Heart right ventricle (tissue), 16 donors: ENCODE results near the gene MYOF. TPM values are rescaled to one million over a fixed set of nuclear protein-coding genes. Genes with fewer than 3 reads are reported as not detected.

Experiments
- ATAC-seq, 8 donors: fragments of 200-7000 bp; cut with Tn5 transposase; one replicate each; pipeline ENCODE4 v1.9.1; 2020; ENCODE audit warnings: mild to moderate bottlenecking in 8 of 8, moderate library complexity in 8 of 8, moderate number of reproducible peaks in 1 of 8
- DNase-seq, 2 donors: peaks; one replicate each; pipeline ENCODE4 v3.0.0-alpha.2; 2020
- H3K27ac ChIP-seq, 10 donors: fragments of 200-600 bp; sonication (generic) in 2 of 10; one replicate each; pipeline versions ENCODE4 v1.5.0 to v1.8.0; 2020 to 2022; ENCODE audit warnings: mild to moderate bottlenecking in 3 of 10
- H3K27me3 ChIP-seq, 7 donors: fragments of 200-600 bp; one replicate each; pipeline ENCODE4 v1.8.0; 2021 to 2022; ENCODE audit warnings: mild to moderate bottlenecking in 2 of 7
- H3K36me3 ChIP-seq, 9 donors: fragments of 200-600 bp; sonication (generic) in 1 of 9; one replicate each; pipeline versions ENCODE4 v1.5.0 to v1.8.0; 2020 to 2022; ENCODE audit warnings: mild to moderate bottlenecking in 2 of 9
- H3K4me1 ChIP-seq, 9 donors: fragments of 200-600 bp; sonication (generic) in 1 of 9; one replicate each; pipeline versions ENCODE4 v1.5.0 to v1.8.0; 2020 to 2022; ENCODE audit warnings: mild to moderate bottlenecking in 4 of 9
- H3K4me3 ChIP-seq, 10 donors: fragments of 200-600 bp; sonication (generic) in 2 of 10; one replicate each; pipeline versions ENCODE4 v1.5.0 to v1.8.0; 2020 to 2022; ENCODE audit warnings: mild to moderate bottlenecking in 7 of 10, moderate library complexity in 2 of 10
- H3K9me3 ChIP-seq, 11 donors: fragments of 200-600 bp in 10 of 11; sonication (generic) in 2 of 11; one replicate each; pipeline versions ENCODE4 v1.5.0 to v1.8.0; 2013 to 2022; ENCODE audit warnings: mild to moderate bottlenecking in 2 of 11, control low read depth in 1 of 11, moderate library complexity in 1 of 11
- WGBS, 2 donors: extraction: QIAGEN DNeasy Blood & Tissue Kit; methylation state at CpG; one replicate each; pipeline ENCODE4 v1.1.7; 2013; ENCODE audit warnings: inconsistent platforms in 1 of 2; 5-methylcytosine and 5-hydroxymethylcytosine counted together
- intact Hi-C, 10 donors: fragments of 100-400 bp; cut with DNase I; formaldehyde crosslinking; loops; one replicate each; pipeline versions ENCODE4 v1.11.1 to v1.14.2; 2022
- polyA plus RNA-seq, 2 donors: library from polyadenylated mRNA; stranded (reverse); fragments of 200-250 nt; gene quantifications; one replicate each; pipeline ENCODE4 v1.2.3, GENCODE V29; 2013
- total RNA-seq, 10 donors: library from RNA; stranded (reverse); fragmentation: NEBNext Ultra II Directional in 3 of 10; extraction: Animal tissue kit (Norgen Biotek cat#: 25700) in 3 of 10; gene quantifications; one replicate each; pipeline versions ENCODE4 v1.2.1 to v1.2.4, GENCODE V29; 2021 to 2023
- TF ChIP-seq, protein P1 (sequence below), 9 donors: fragments of 200-600 bp; sonication (generic) in 2 of 9; IDR thresholded peaks; one replicate each; pipeline versions ENCODE4 v1.5.0 to v1.8.0; 2021 to 2022; ENCODE audit warnings: antibody characterized with exemption in 9 of 9, mild to moderate bottlenecking in 5 of 9, moderate library complexity in 1 of 9
- donor health status: Arrhythmogenic right ventricular cardiomyopathy.
- donor health status: ischemic (EF 13 %, LVEDD 7.1; RV severe dilation, severe dysfunction).
- donor health status: healthy with polysubstance abuse.
- donor health status: DM: no; HTN: yes; CAD: no.
- donor health status: DM: no; HTN: no; CAD: no.
- donor health status: ischemic (EF 25% LVEDD 6.9; RV normal size, moderate dysfunction).
- donor health status: ischemic (EF 25% LVEDD 5.7; RV mildly dilated, moderate dysfunction).
- donor health status: healthy.
- donor health status: DM: yes; HTN: yes; CAD: no.
- donor health status: Ischemic cardiomyopathy.
- donor health status: ischemic (EF 35%, LVEDD 5.7; RV mildly dilated, moderate dysfunction).
- donor health status: nonischemic (EF 11% LVEDD 7.7; RV severe dilation, severe dysfunction).
- donor health status: DM: yes; HTN: yes; CAD: no.
- donor health status: PGD.
- donor health status: ischemic (EF 29% LVEDD 5.4; RV normal size, mild dysfunction).
- donor health status: nonischemic (EF 23%, LVEDD 6.1; RV moderate dilation, normal function).

The MYOF gene
- total and polyA plus RNA-seq, 12 donors: 14.5 to 54.6 (median 36.3) TPM

DNA sequence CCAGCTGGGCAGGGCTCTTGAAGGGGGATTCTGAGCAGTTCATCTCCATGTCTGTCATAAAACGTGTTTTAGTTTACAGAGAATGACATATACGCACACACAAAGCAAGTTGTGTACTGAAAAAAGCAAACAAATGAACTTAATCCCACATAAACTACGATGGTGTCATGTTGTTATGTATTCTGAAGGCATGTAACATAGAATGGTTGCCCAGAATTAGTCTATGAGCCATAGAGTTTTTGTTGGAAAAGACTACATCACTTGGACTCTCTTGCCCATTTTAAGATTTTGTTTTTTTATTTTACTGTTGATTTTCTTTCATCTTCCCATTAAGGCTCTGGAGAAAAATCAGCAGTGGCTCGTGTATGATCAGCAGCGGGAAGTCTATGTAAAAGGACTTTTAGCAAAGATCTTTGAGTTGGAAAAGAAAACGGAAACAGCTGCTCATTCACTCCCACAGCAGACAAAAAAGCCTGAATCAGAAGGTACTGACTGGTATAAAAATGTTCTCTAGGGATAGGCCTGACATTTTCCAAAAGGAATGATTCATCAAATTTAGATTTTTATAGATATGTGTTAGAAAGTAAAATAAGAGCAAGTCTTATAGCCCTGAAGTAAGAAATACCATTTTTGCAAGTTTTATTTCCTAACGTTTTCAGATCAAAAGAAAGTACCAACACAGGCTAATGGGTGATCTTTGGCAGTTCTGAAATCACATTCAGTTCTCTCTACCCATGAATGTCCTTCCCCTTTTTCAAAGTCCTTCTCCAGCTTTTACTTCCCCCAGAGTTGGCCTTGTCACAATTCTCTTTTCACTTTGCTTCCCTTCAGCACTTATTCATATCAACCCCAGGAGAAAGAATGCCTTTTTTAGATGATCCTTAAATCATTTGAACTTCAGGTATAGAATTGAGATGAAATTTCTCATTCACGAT lies 33.2 kb upstream of the MYOF start:
- TF ChIP-seq, protein P1, sequence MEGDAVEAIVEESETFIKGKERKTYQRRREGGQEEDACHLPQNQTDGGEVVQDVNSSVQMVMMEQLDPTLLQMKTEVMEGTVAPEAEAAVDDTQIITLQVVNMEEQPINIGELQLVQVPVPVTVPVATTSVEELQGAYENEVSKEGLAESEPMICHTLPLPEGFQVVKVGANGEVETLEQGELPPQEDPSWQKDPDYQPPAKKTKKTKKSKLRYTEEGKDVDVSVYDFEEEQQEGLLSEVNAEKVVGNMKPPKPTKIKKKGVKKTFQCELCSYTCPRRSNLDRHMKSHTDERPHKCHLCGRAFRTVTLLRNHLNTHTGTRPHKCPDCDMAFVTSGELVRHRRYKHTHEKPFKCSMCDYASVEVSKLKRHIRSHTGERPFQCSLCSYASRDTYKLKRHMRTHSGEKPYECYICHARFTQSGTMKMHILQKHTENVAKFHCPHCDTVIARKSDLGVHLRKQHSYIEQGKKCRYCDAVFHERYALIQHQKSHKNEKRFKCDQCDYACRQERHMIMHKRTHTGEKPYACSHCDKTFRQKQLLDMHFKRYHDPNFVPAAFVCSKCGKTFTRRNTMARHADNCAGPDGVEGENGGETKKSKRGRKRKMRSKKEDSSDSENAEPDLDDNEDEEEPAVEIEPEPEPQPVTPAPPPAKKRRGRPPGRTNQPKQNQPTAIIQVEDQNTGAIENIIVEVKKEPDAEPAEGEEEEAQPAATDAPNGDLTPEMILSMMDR (IDR thresholded peaks at IDR 0.05): no peak
- peak in 7 of 8 donors; percentile 38 to 70 (median 54) for ATAC-seq
- H3K36me3 ChIP-seq: peaks cover 0 to 25% (median 0%) of the 10 kb centered on the region in 9 donors
- intact Hi-C loops: no loop called here
- peak overlapping the region in 9 of 10 donors; percentile 2 to 82 (median 52) for H3K27ac ChIP-seq
- H3K4me3 ChIP-seq: no peak overlapping the region
- peaks cover 0 to 34% (median 7%) of the 10 kb centered on the region in 9 donors for H3K4me1 ChIP-seq
- WGBS, 2 donors: 54 to 65% methylated on average over 8 of the region's 8 CpGs
- DNase-seq: no peak
- H3K9me3 ChIP-seq: no peaks in the 10 kb centered on the region
- H3K27me3 ChIP-seq: no peaks in the 10 kb centered on the region

GRCh38 chr10:93514521-93514920 lies 32.4 kb upstream of the MYOF start:
- Histone ChIP-seq H3K36me3 (peaks cover 0 to 17% (median 0%) of the 10 kb centered on the region in 9 donors), H3K27ac (peak overlapping the region in 7 of 10 donors; percentile 35 to 82 (median 50)), H3K27me3 (no peaks in the 10 kb centered on the region), H3K4me3 (no peak overlapping the region), H3K4me1 (peaks cover 0 to 34% (median 7%) of the 10 kb centered on the region in 9 donors), H3K9me3 (no peaks in the 10 kb centered on the region)
- ATAC-seq: peak in 1 of 8 donors; percentile 35
- TF ChIP-seq, protein P1 (IDR thresholded peaks at IDR 0.05): no peak
- WGBS, 2 donors: 80 to 82% methylated on average over 4 of the region's 4 CpGs
- intact Hi-C loops: no loop called here
- no peak for DNase-seq

GRCh38 chr10:93513091-93513490 lies 31.0 kb upstream of the MYOF start:
- Histone ChIP-seq H3K4me3 (no peak overlapping the region), H3K9me3 (no peaks in the 10 kb centered on the region), H3K27me3 (no peaks in the 10 kb centered on the region), H3K27ac (no peak overlapping the region), H3K36me3 (peaks cover 0 to 13% (median 0%) of the 10 kb centered on the region in 9 donors), H3K4me1 (peaks cover 0 to 34% (median 7%) of the 10 kb centered on the region in 9 donors)
- DNase-seq: no peak
- TF ChIP-seq, protein P1 (IDR thresholded peaks at IDR 0.05): no peak
- intact Hi-C loops: no loop called here
- ATAC-seq: no peak
- WGBS, 2 donors: 94 to 98% methylated on average over 1 of the region's 1 CpG

- TF ChIP-seq, protein P1 (IDR thresholded peaks at IDR 0.05): no peak
- intact Hi-C loops: no loop called here
- Histone ChIP-seq H3K27me3 (no peaks in the 10 kb centered on the region), H3K4me3 (no peak overlapping the region), H3K27ac (no peak overlapping the region), H3K4me1 (peaks cover 0 to 34% (median 7%) of the 10 kb centered on the region in 9 donors), H3K36me3 (peaks cover 0 to 19% (median 0%) of the 10 kb centered on the region in 9 donors), H3K9me3 (no peaks in the 10 kb centered on the region)
- WGBS, 2 donors: 95 to 100% methylated on average over 1 of the region's 1 CpG
- ATAC-seq (no peak), DNase-seq (no peak)
These were observed 30.4 kb upstream of the MYOF start for GRCh38 chr10:93512565-93512964.
